GM23338 (cell line): ENCODE measurements around the gene RPL22. TPM values are rescaled to one million over a fixed set of nuclear protein-coding genes. Genes with fewer than 3 reads are reported as not detected.

ENCODE experiments used
- ATAC-seq: fragments of 200-7000 bp; cut with Tn5 transposase; 3 replicates; pipeline ENCODE4 v1.9.1; 2020
- DNase-seq: peaks from one replicate; pipeline ENCODE4 v3.0.0-alpha.2; 2015; ENCODE audit warnings: low spot score
- H2AFZ ChIP-seq: fragments of 200-600 bp; sonication (generic); 2 replicates; pipeline ENCODE4 v1.8.0; 2016; ENCODE audit warnings: antibody characterized with exemption, mild to moderate bottlenecking, moderate library complexity
- H3F3A ChIP-seq: fragments of 200-600 bp; sonication (generic); replicated peaks from 2 replicates; pipeline ENCODE4 v1.8.0; 2017; ENCODE audit warnings: antibody characterized with exemption, mixed run types, low read depth
- H3K27ac ChIP-seq: fragments of 200-600 bp; sonication (generic); 2 replicates; pipeline ENCODE4 v1.6.1; 2016; ENCODE audit warnings: low read depth
- H3K27me3 ChIP-seq: fragments of 200-600 bp; sonication (generic); 2 replicates; pipeline ENCODE4 v1.8.0; 2016; ENCODE audit warnings: mild to moderate bottlenecking, mixed run types, moderate library complexity; ENCODE audit not compliant: insufficient read depth
- H3K36me3 ChIP-seq: fragments of 200-600 bp; sonication (generic); 2 replicates; pipeline ENCODE4 v1.8.0; 2016; ENCODE audit warnings: mild to moderate bottlenecking; ENCODE audit not compliant: insufficient read depth
- H3K4me1 ChIP-seq: fragments of 200-600 bp; sonication (generic); 2 replicates; pipeline ENCODE4 v1.8.0; 2016; ENCODE audit warnings: mild to moderate bottlenecking, moderate library complexity; ENCODE audit not compliant: insufficient read depth
- H3K4me2 ChIP-seq: fragments of 200-600 bp; sonication (generic); 2 replicates; pipeline ENCODE4 v1.7.1; 2017; ENCODE audit warnings: mixed run types
- H3K4me3 ChIP-seq: fragments of 200-600 bp; sonication (generic); 2 replicates; pipeline ENCODE4 v1.6.1; 2016; ENCODE audit warnings: mixed run types
- H3K79me2 ChIP-seq: fragments of 200-600 bp; sonication (generic); replicated peaks from 2 replicates; pipeline ENCODE4 v1.8.0; 2017; ENCODE audit warnings: mild to moderate bottlenecking; ENCODE audit not compliant: insufficient read depth
- H3K9me2 ChIP-seq: fragments of 200-600 bp; sonication (generic); 2 replicates; pipeline ENCODE4 v1.8.0; 2017; ENCODE audit not compliant: insufficient read depth
- H4K20me1 ChIP-seq: fragments of 200-600 bp; sonication (generic); replicated peaks from 2 replicates; pipeline ENCODE4 v1.8.0; 2017; ENCODE audit warnings: mild to moderate bottlenecking; ENCODE audit not compliant: insufficient read depth
- H3K27ac Mint-ChIP-seq: 2 replicates; pipeline ENCODE4 v1.8.0; 2020; ENCODE audit warnings: inconsistent platforms, mild to moderate bottlenecking, moderate library complexity, mixed read lengths
- H3K27me3 Mint-ChIP-seq: 3 replicates; pipeline ENCODE4 v1.8.0; 2022; ENCODE audit warnings: low read depth, mild to moderate bottlenecking, moderate library complexity, mixed read lengths, inconsistent platforms; ENCODE audit not compliant: insufficient read depth, poor library complexity
- H3K36me3 Mint-ChIP-seq: 3 replicates; pipeline ENCODE4 v1.8.0; 2021; ENCODE audit warnings: low read depth, mild to moderate bottlenecking, inconsistent platforms, moderate library complexity, mixed read lengths
- H3K4me1 Mint-ChIP-seq: 3 replicates; pipeline ENCODE4 v1.8.0; 2020; ENCODE audit warnings: mild to moderate bottlenecking, inconsistent platforms, mixed read lengths
- H3K4me3 Mint-ChIP-seq: 3 replicates; pipeline ENCODE4 v1.8.0; 2021; ENCODE audit warnings: moderate library complexity, mild to moderate bottlenecking, inconsistent platforms, mixed read lengths
- H3K9me3 Mint-ChIP-seq: 3 replicates; pipeline ENCODE4 v1.8.0; 2020; ENCODE audit warnings: moderate library complexity, mild to moderate bottlenecking, inconsistent platforms, mixed read lengths
- EZH2phosphoT487 ChIP-seq: fragments of 200-600 bp; sonication (generic); IDR thresholded peaks from one replicate; pipeline ENCODE4 v1.8.1; 2018; ENCODE audit warnings: antibody characterized with exemption; ENCODE audit not compliant: unreplicated experiment
- NANOG ChIP-seq: IDR thresholded peaks from 2 replicates; pipeline ENCODE4 v1.6.1; 2016; ENCODE audit warnings: antibody characterized with exemption, borderline replicate concordance
- POLR2AphosphoS5 ChIP-seq: IDR thresholded peaks from 2 replicates; pipeline ENCODE4 v1.6.1; 2016; ENCODE audit warnings: antibody characterized with exemption, low read depth
- STAT1 ChIP-seq: IDR thresholded peaks from one replicate; pipeline ENCODE4 v1.6.1; 2016; ENCODE audit warnings: antibody characterized with exemption; ENCODE audit not compliant: unreplicated experiment
- ZNF114 ChIP-seq: fragments of 250-450 bp; sonication (Bioruptor Pico); IDR thresholded peaks from 2 replicates; pipeline ENCODE4 v1.5.0; 2020; ENCODE audit warnings: mild to moderate bottlenecking, moderate library complexity
- ZNF331 ChIP-seq: fragments of 250-450 bp; sonication (Bioruptor Pico); IDR thresholded peaks from 2 replicates; pipeline ENCODE4 v1.5.0; 2020; ENCODE audit warnings: low read depth, mild to moderate bottlenecking, moderate library complexity
- polyA plus RNA-seq: library from polyadenylated mRNA; unstranded; fragments of >200 nt; fragmentation: Nextera tagmentation; extraction: Ambion mirVana; gene quantifications from 2 replicates; pipeline ENCODE4 v1.2.1, GENCODE V29; 2016
- total RNA-seq: library from RNA; depleted of rRNA; stranded (reverse); fragments of >200 nt; shearing (Covaris generic); gene quantifications from 2 replicates; pipeline ENCODE4 v1.2.3, GENCODE V29; 2014
- TF ChIP-seq, protein P1 (sequence below): fragments of 250-450 bp; sonication (Bioruptor Pico); IDR thresholded peaks from 2 replicates; pipeline ENCODE4 v1.5.0; 2020; ENCODE audit warnings: mild to moderate bottlenecking, moderate library complexity

Gene RPL22
- total and polyA plus RNA-seq, 2 experiments from 2014 or later: 145 to 818 TPM

DNA sequence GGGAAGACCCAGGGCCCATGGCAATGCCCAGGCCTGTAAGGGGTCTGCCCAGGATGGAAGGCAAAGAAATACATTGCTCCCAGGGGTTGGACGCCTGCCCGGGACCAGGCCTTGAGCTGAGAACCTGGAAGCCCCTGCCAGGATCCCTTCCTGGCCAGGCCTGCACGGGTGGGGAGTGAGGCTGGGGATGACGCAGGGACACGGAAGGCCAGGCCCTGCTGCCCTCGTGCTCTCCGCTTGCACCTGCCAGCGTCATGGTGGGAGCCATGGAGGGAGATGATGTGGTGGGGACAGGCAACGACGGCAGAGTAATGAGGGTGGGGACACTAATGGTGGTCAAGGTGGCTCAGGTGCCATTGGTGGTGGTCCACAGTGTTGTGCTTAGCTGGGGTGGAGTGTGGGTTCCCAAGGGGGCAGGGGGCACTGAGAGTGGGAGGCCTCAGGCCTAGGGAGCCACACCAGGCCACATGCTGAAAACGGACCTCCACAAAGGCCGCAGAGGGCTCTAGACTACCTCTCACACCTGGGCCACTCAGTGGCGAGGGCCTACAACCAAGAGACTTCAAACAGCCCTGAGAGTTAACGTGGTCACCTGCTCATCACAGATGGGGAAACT is 48.9 kb upstream of the RPL22 start (continued):
- TF ChIP-seq, protein P1, sequence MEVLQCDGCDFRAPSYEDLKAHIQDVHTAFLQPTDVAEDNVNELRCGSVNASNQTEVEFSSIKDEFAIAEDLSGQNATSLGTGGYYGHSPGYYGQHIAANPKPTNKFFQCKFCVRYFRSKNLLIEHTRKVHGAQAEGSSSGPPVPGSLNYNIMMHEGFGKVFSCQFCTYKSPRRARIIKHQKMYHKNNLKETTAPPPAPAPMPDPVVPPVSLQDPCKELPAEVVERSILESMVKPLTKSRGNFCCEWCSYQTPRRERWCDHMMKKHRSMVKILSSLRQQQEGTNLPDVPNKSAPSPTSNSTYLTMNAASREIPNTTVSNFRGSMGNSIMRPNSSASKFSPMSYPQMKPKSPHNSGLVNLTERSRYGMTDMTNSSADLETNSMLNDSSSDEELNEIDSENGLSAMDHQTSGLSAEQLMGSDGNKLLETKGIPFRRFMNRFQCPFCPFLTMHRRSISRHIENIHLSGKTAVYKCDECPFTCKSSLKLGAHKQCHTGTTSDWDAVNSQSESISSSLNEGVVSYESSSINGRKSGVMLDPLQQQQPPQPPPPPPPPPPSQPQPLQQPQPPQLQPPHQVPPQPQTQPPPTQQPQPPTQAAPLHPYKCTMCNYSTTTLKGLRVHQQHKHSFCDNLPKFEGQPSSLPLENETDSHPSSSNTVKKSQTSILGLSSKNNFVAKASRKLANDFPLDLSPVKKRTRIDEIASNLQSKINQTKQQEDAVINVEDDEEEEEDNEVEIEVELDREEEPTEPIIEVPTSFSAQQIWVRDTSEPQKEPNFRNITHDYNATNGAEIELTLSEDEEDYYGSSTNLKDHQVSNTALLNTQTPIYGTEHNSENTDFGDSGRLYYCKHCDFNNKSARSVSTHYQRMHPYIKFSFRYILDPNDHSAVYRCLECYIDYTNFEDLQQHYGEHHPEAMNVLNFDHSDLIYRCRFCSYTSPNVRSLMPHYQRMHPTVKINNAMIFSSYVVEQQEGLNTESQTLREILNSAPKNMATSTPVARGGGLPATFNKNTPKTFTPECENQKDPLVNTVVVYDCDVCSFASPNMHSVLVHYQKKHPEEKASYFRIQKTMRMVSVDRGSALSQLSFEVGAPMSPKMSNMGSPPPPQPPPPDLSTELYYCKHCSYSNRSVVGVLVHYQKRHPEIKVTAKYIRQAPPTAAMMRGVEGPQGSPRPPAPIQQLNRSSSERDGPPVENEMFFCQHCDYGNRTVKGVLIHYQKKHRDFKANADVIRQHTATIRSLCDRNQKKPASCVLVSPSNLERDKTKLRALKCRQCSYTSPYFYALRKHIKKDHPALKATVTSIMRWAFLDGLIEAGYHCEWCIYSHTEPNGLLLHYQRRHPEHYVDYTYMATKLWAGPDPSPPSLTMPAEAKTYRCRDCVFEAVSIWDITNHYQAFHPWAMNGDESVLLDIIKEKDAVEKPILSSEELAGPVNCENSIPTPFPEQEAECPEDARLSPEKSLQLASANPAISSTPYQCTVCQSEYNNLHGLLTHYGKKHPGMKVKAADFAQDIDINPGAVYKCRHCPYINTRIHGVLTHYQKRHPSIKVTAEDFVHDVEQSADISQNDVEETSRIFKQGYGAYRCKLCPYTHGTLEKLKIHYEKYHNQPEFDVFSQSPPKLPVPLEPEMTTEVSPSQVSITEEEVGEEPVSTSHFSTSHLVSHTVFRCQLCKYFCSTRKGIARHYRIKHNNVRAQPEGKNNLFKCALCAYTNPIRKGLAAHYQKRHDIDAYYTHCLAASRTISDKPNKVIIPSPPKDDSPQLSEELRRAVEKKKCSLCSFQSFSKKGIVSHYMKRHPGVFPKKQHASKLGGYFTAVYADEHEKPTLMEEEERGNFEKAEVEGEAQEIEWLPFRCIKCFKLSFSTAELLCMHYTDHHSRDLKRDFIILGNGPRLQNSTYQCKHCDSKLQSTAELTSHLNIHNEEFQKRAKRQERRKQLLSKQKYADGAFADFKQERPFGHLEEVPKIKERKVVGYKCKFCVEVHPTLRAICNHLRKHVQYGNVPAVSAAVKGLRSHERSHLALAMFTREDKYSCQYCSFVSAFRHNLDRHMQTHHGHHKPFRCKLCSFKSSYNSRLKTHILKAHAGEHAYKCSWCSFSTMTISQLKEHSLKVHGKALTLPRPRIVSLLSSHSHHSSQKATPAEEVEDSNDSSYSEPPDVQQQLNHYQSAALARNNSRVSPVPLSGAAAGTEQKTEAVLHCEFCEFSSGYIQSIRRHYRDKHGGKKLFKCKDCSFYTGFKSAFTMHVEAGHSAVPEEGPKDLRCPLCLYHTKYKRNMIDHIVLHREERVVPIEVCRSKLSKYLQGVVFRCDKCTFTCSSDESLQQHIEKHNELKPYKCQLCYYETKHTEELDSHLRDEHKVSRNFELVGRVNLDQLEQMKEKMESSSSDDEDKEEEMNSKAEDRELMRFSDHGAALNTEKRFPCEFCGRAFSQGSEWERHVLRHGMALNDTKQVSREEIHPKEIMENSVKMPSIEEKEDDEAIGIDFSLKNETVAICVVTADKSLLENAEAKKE (CRISPR knock-in tag): no peak
- no peak for TF ChIP-seq ZNF114 (CRISPR knock-in tag)
- TF ChIP-seq EZH2phosphoT487: no peak
- TF ChIP-seq ZNF331: no peak
- no peak for TF ChIP-seq NANOG
- TF ChIP-seq STAT1: no peak

DNA sequence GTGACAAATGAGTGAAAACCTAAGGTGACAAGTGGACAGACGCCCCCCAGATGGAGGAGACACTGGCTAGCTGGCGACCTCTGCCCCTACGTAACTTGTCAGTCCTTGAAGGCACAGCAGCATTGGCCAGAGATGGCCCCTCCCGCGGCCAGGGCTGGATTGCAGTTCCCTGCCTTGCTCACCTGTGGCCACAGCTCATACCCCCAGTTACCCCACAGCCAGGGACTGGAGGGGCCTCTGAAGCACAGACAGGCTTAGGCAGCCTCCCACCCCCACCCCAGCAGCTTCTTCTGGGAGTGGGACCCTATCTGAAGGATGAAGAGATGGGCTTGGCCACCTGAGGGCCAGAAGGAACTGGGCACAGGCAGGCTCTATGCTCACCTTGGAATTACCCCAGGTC is 48.3 kb upstream of the RPL22 start:
- H3K27me3 ChIP-seq: peaks cover 71% of the 10 kb centered on the region
- H3K4me3 Mint-ChIP-seq: peak overlapping the region; percentile 82; the same call in 1 of the 3 replicates
- no peak for DNase-seq

More for the DNA sequence above, 48.3 kb upstream of the RPL22 start:
- Histone ChIP-seq H3K4me1 (peaks cover 20% of the 10 kb centered on the region), H3K79me2 (no peaks in the 10 kb centered on the region), H3K4me3 (no peak overlapping the region), H4K20me1 (peaks cover 6% of the 10 kb centered on the region; the same call in 1 of the 2 replicates), H2AFZ (no peak overlapping the region), H3K36me3 (no peaks in the 10 kb centered on the region), H3F3A (peaks cover 6% of the 10 kb centered on the region; the same call in 1 of the 2 replicates), H3K27ac (no peak overlapping the region), H3K4me2 (no peak overlapping the region), H3K9me2 (no peaks in the 10 kb centered on the region)
- Mint-ChIP-seq H3K27ac (no peak overlapping the region), H3K27me3 (peaks cover 53% of the 10 kb centered on the region), H3K4me1 (peaks cover 19% of the 10 kb centered on the region; the same call in 2 of the 3 replicates), H3K9me3 (no peaks in the 10 kb centered on the region), H3K36me3 (no peaks in the 10 kb centered on the region)
- ATAC-seq: no peak
- no peak for TF ChIP-seq POLR2AphosphoS5
